HepG2 (cell line): ENCODE data around the gene SAXO1. TPM values are rescaled to one million over a fixed set of nuclear protein-coding genes. Genes with fewer than 3 reads are reported as not detected.

ENCODE experiments used
- ATAC-seq: fragments of 200-7000 bp; cut with Tn5 transposase; 3 replicates; pipeline ENCODE4 v1.9.1; 2020; ENCODE audit warnings: mild to moderate bottlenecking, moderate library complexity
- BruUV-seq: library from RNA; stranded (reverse); fragments of 400-500 nt; replicated peaks from 2 replicates; lab custom pipeline; 2021; lab: Mats Ljungman, UMichigan
- CTCF ChIA-PET: fragments of 300-600 bp; formaldehyde crosslinking; extraction: SDS; loops from one replicate; lab custom pipeline; 2021; ENCODE audit warnings: low total read pairs, inconsistent platforms, low intra/inter-chr PET ratio; lab: Yijun Ruan, JAX
- POLR2A ChIA-PET: fragments of 350-600 bp; sonication (Branson Sonifier 250); formaldehyde crosslinking; loops from one replicate; lab custom pipeline; 2020; ENCODE audit warnings: antibody characterized with exemption, inconsistent platforms; lab: Yijun Ruan, JAX
- DNase-seq: peaks from one replicate; pipeline ENCODE4 v3.0.0-alpha.2; 2015; ENCODE audit warnings: low spot score
- FAIRE-seq: peaks from 3 replicates; lab custom pipeline; 2011; peaks lifted over from hg19 to GRCh38; lab: Jason Lieb, UNC
- H2AFZ ChIP-seq: one replicate; pipeline ENCODE4 v1.6.1; 2011; ENCODE audit warnings: low read length, inconsistent platforms
- H3K27ac ChIP-seq: fragments of 300-600 bp; 3 replicates; pipeline ENCODE4 v1.8.0; 2011; ENCODE audit warnings: mixed run types, mild to moderate bottlenecking, mixed read lengths, low read length, inconsistent platforms; ENCODE audit not compliant: insufficient read depth; ENCODE audit errors: extremely low read length
- H3K27me3 ChIP-seq, 2 experiments: fragments of 200-600 bp in 1 of 2; 2 replicates in 1 of 2; 3 replicates in 1 of 2; pipeline versions ENCODE4 v1.6.0 to v1.8.0; 2011; ENCODE audit warnings: low read length in 2 of 2, mild to moderate bottlenecking in 2 of 2, moderate library complexity in 2 of 2, inconsistent platforms in 1 of 2; ENCODE audit not compliant: insufficient read depth in 2 of 2, control insufficient read depth in 1 of 2
- H3K36me3 ChIP-seq, 2 experiments: fragments of 200-600 bp in 1 of 2; replicated peaks in 1 of 2; 2 replicates in 1 of 2; 3 replicates in 1 of 2; pipeline versions ENCODE4 v1.5.1 to v1.8.0; 2011; ENCODE audit warnings: low read length in 2 of 2, inconsistent platforms in 1 of 2; ENCODE audit not compliant: insufficient read depth in 2 of 2, control insufficient read depth in 1 of 2
- H3K4me1 ChIP-seq: 2 replicates; pipeline ENCODE4 v1.5.1; 2012; ENCODE audit warnings: low read length, inconsistent platforms; ENCODE audit not compliant: insufficient read depth
- H3K4me2 ChIP-seq: 2 replicates; pipeline ENCODE4 v1.6.0; 2011; ENCODE audit warnings: low read depth, low read length, inconsistent platforms
- H3K4me3 ChIP-seq, 3 experiments: fragments of 200-600 bp in 1 of 3; sonication (generic), shearing (Covaris generic) in 1 of 3; replicated peaks in 1 of 3; 2 replicates each; pipeline ENCODE4 v1.5.1; 2011 to 2016; ENCODE audit warnings: low read length in 3 of 3, inconsistent platforms in 2 of 3, low read depth in 2 of 3, mild to moderate bottlenecking in 2 of 3, control low read depth in 1 of 3, mixed read lengths in 1 of 3; ENCODE audit not compliant: insufficient read depth in 1 of 3
- H3K79me2 ChIP-seq: one replicate; pipeline ENCODE4 v1.6.1; 2011; ENCODE audit warnings: low read length, inconsistent platforms; ENCODE audit not compliant: insufficient read depth
- H3K9ac ChIP-seq: 2 replicates; pipeline ENCODE4 v1.6.0; 2011; ENCODE audit warnings: mild to moderate bottlenecking, low read depth, low read length, inconsistent platforms; ENCODE audit not compliant: insufficient read depth
- H3K9me3 ChIP-seq: 2 replicates; pipeline ENCODE4 v1.5.1; 2012; ENCODE audit warnings: mild to moderate bottlenecking, low read length
- H4K20me1 ChIP-seq: 2 replicates; pipeline ENCODE4 v1.6.0; 2011; ENCODE audit warnings: inconsistent platforms, mild to moderate bottlenecking, low read length, moderate library complexity; ENCODE audit not compliant: insufficient read depth
- ASH2L ChIP-seq: fragments of 300-600, 200-600 bp; sonication (generic); IDR thresholded peaks from 2 replicates; pipeline ENCODE4 v1.7.0; 2017; ENCODE audit warnings: low read depth, mild to moderate bottlenecking, moderate library complexity, mixed read lengths, low read length; ENCODE audit not compliant: insufficient read length
- ETV5 ChIP-seq: IDR thresholded peaks from 2 replicates; pipeline ENCODE4 v1.6.1; 2018; ENCODE audit warnings: missing biosample characterization, missing genetic modification reagents, inconsistent platforms, borderline replicate concordance
- GMEB2 ChIP-seq: IDR thresholded peaks from 2 replicates; pipeline ENCODE4 v1.6.1; 2016; ENCODE audit warnings: missing biosample characterization, missing genetic modification reagents, low read depth
- MAFK ChIP-seq, 2 experiments: IDR thresholded peaks in 1 of 2; conservative IDR thresholded peaks in 1 of 2; 2 replicates each; pipeline ENCODE4 v1.6.1; 2011; ENCODE audit warnings: improper control_type of control experiment in 2 of 2, low read length in 2 of 2
- NAIF1 ChIP-seq: sonication (generic); formaldehyde crosslinking; IDR thresholded peaks from 2 replicates; pipeline ENCODE4 v1.5.0; 2020; ENCODE audit warnings: mild to moderate bottlenecking, missing genetic modification reagents, borderline replicate concordance
- SP4 ChIP-seq: sonication (generic); formaldehyde crosslinking; IDR thresholded peaks from 2 replicates; pipeline ENCODE4 v1.8.1; 2023; ENCODE audit warnings: mild to moderate bottlenecking, missing genetic modification reagents
- SRF ChIP-seq: IDR thresholded peaks from 2 replicates; pipeline ENCODE4 v1.6.1; 2011; ENCODE audit warnings: mild to moderate bottlenecking, low read depth, low read length, moderate library complexity
- TERF1 ChIP-seq: sonication (generic); formaldehyde crosslinking; IDR thresholded peaks from 2 replicates; pipeline ENCODE4 v1.8.0; 2022; ENCODE audit warnings: mild to moderate bottlenecking, missing genetic modification reagents, moderate library complexity
- ZBTB7A ChIP-seq: sonication (generic); formaldehyde crosslinking; IDR thresholded peaks from 2 replicates; pipeline ENCODE4 v1.8.0; 2022; ENCODE audit warnings: mild to moderate bottlenecking, missing genetic modification reagents
- ZNF333 ChIP-seq: sonication (generic); formaldehyde crosslinking; IDR thresholded peaks from 2 replicates; pipeline ENCODE4 v1.4.0; 2020; ENCODE audit warnings: mild to moderate bottlenecking, missing genetic modification reagents, borderline replicate concordance
- ZNF33A ChIP-seq: sonication (generic); formaldehyde crosslinking; IDR thresholded peaks from 2 replicates; pipeline ENCODE4 v1.5.1; 2020; ENCODE audit warnings: missing genetic modification reagents, mild to moderate bottlenecking, moderate library complexity, borderline replicate concordance
- ZNF367 ChIP-seq: sonication (generic); formaldehyde crosslinking; IDR thresholded peaks from 2 replicates; pipeline ENCODE4 v1.4.0; 2020; ENCODE audit warnings: missing genetic modification reagents, borderline replicate concordance
- ZNF644 ChIP-seq: IDR thresholded peaks from 2 replicates; pipeline ENCODE4 v1.6.1; 2016; ENCODE audit warnings: low read depth
- ZSCAN9 ChIP-seq: IDR thresholded peaks from 2 replicates; pipeline ENCODE4 v1.6.1; 2016; ENCODE audit warnings: borderline replicate concordance
- WGBS: methylation state at CpG from one replicate; pipeline ENCODE4 v1.1.6; 2017; ENCODE audit warnings: low lambda C conversion rate; 5-methylcytosine and 5-hydroxymethylcytosine counted together
- in situ Hi-C: cut with HindIII; loops from 2 replicates; pipeline ENCODE4 v1.10.0; 2017; ENCODE audit warnings: low pct_unique_long_range_greater_than_20kb; ENCODE audit not compliant: extremely low pct_ligation_motif_present
- intact Hi-C: fragments of 100-400 bp; cut with micrococcal nuclease; formaldehyde crosslinking; loops from one replicate; pipeline ENCODE4 v1.10.0; 2022; ENCODE audit not compliant: unreplicated experiment
- polyA plus RNA-seq, 8 experiments: library from polyadenylated mRNA; depleted of rRNA in 3 of 8; stranded (reverse) in 7 of 8; unstranded in 1 of 8; fragments of >200 nt; fragmentation: Illumina TruSeq in 4 of 8; extraction: Trizol in 4 of 8; gene quantifications; 2 replicates each; pipeline versions ENCODE4 v1.2.1 to v1.2.3, GENCODE V29; 2011 to 2016; ENCODE audit warnings: low read depth in 4 of 8, missing spikeins in 1 of 8, mixed read lengths in 1 of 8; ENCODE audit not compliant: insufficient read depth in 1 of 8
- total RNA-seq, 5 experiments: library from RNA; depleted of rRNA; stranded (reverse); fragments of >200 nt; fragmentation: Illumina TruSeq; extraction: Trizol; gene quantifications; 2 replicates each; pipeline ENCODE4 v1.2.3, GENCODE V29; 2016; ENCODE audit warnings: low read depth in 1 of 5

SAXO1 gene
- total and polyA plus RNA-seq, 2 of the 13 experiments (the other 11 are each of a cell fraction or from before 2014, with no cell fraction given), result not detected

- TF ChIP-seq ZNF33A (CRISPR knock-in tag), result no peak
- no peak for TF ChIP-seq ZNF644
- TF ChIP-seq, all 625 proteins: peak for 0
These were observed 56.1 kb downstream of the SAXO1 start (continued) for GRCh38 chr9:18976709-18977531.

- FAIRE-seq, result no peak
- H3K4me3 ChIP-seq, result no peak overlapping the region
- no TSS peak for BruUV-seq
- no peaks in the 10 kb centered on the region; a peak in 1 of 5 replicates for H3K27me3 ChIP-seq
- H3K9me3 ChIP-seq, result no peaks in the 10 kb centered on the region
- in situ Hi-C loops, result no loop called here
- TF ChIP-seq ZBTB7A, result no peak
- TF ChIP-seq MAFK (conservative IDR thresholded peaks at IDR 0.05 in 1 of 2, IDR thresholded peaks at IDR 0.05 in 1 of 2; ENCODE audit: low read length in 2 of 2), result 0 out of 4 replicates have a peak, but pooled peaks of 1 of the 2 experiments have one; percentile 16
- no peak for TF ChIP-seq NAIF1 (CRISPR knock-in tag)
- TF ChIP-seq, all 625 proteins: peak for 1
- ATAC-seq, result no peak
- no peak overlapping the region for H3K4me2 ChIP-seq
- H2AFZ ChIP-seq, result no peak overlapping the region
- H3K4me1 ChIP-seq, result peaks cover 8% of the 10 kb centered on the region
- no peak for DNase-seq
- H3K27ac ChIP-seq, result no peak overlapping the region
- WGBS, result 57% methylated on average over 4 of the region's 4 CpGs
- no peaks in the 10 kb centered on the region for H4K20me1 ChIP-seq
- intact Hi-C loops, result no loop called here
- H3K36me3 ChIP-seq, result no peaks in the 10 kb centered on the region
- H3K79me2 ChIP-seq, result no peaks in the 10 kb centered on the region
- CTCF ChIA-PET, result no interaction called here
- H3K9ac ChIP-seq, result no peak overlapping the region
- POLR2A ChIA-PET, result no interaction called here
These were observed 56.7 kb downstream of the SAXO1 start for GRCh38 chr9:18976221-18976708.

GRCh38 chr9:18973348-18973747 is 59.7 kb downstream of the SAXO1 start:
- ChIA-PET POLR2A (no interaction called here), CTCF (no interaction called here)
- Histone ChIP-seq H3K27ac (no peak overlapping the region), H3K4me3 (no peak overlapping the region), H2AFZ (no peak overlapping the region), H3K36me3 (no peaks in the 10 kb centered on the region), H3K27me3 (no peaks in the 10 kb centered on the region; a peak in 1 of 5 replicates), H4K20me1 (no peaks in the 10 kb centered on the region), H3K4me2 (no peak overlapping the region), H3K9ac (no peak overlapping the region), H3K9me3 (no peaks in the 10 kb centered on the region), H3K79me2 (no peaks in the 10 kb centered on the region), H3K4me1 (peaks cover 8% of the 10 kb centered on the region)
- intact Hi-C loops (no loop called here), in situ Hi-C loops (no loop called here)
- ATAC-seq (no peak), FAIRE-seq (no peak), DNase-seq (no peak)
- 20% methylated on average over 2 of the region's 2 CpGs for WGBS
- no TSS peak for BruUV-seq
- TF ChIP-seq GMEB2 (CRISPR knock-in tag) (no peak), TERF1 (no peak), ASH2L (no peak), SRF (no peak), SP4 (CRISPR knock-in tag) (no peak), ZSCAN9 (no peak), ETV5 (CRISPR knock-in tag) (no peak), ZNF333 (CRISPR knock-in tag) (no peak), ZNF367 (CRISPR knock-in tag) (no peak)
